A375 (cell line): ENCODE measurements around the gene KDR. TPM values are rescaled to one million over a fixed set of nuclear protein-coding genes. Genes with fewer than 3 reads are reported as not detected.

Experiments
- small RNA-seq: library from RNA; depleted of rRNA; stranded (forward); fragments of <200 nt; gene quantifications from one replicate; pipeline ENCODE3, GENCODE V24; 2014
- total RNA-seq: library from RNA; depleted of rRNA; stranded (reverse); fragments of >200 nt; shearing (Covaris generic); gene quantifications from 2 replicates; pipeline ENCODE4 v1.2.3, GENCODE V29; 2014; rRNA removed

The KDR gene
- 0.53 and 0.72 TPM in 2 replicates for total RNA-seq

DNA sequence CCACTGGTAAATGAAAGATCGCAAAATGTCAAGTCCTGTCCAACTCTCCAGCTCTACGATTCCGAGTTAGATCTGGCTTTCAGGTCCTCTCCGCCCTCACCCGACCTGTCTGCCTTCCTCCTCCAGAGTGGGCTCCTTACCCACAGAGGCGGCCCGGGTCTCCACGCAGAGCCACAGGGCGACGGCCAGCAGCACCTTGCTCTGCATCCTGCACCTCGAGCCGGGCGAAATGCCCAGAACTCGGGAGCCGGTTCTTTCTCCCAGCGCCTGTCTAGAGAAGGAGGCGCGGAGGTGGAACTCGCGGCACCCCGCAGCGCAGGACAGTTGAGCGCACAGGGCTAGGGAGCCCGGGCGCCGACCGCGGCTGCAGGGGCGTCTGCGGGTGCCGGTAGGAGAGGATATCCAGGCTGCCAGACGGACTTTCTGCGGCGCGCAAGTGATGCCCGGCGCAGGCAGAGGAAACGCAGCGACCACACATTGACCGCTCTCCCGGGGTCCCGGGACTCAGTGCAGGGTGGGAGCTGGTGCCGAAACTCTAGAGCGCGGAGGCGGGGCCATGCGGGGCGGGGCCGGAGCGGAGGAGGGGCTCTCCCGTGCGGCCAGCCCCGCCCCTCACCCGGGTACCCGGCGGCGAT, at the start of gene KDR:
Gene KDR, minus strand, starts transcription at position 509 of the 635 bp plus-strand sequence. Its CDS starts 302 bp downstream, at position 207.

Small RNAs within 50 kb of the gene (small RNA-seq; reads per million reads assigned to genes)
- gene RN7SL424P (not detected), gene RNU6-410P (not detected)

Other genes with a start within 250 kb of the KDR start
- gene SRD5A3, start 220.6 kb upstream of the KDR start, total RNA-seq = 3.9 and 9.7 TPM in 2 replicates